GM18867 (cell line): Measurements from ENCODE around the gene MIER2.
A peak's percentile ranks its signal among the peaks of the same experiment; 100 is the strongest.
"Not testable (repeated sequence)": the region's sequence is repeated elsewhere in the genome, so short reads cannot be mapped to it uniquely, and the experiment has no call there.

Source experiments
- ATAC-seq: cut with Tn5 transposase; IDR thresholded peaks from one replicate; pipeline ENCODE4 v1.9.1; 2021; ENCODE audit warnings: mild to moderate bottlenecking, moderate library complexity; ENCODE audit not compliant: unreplicated experiment

MIER2 gene

GRCh38 chr19:344625-345319, at the start of gene MIER2:
MIER2 (minus strand) TSS chr19:344796; CDS start chr19:344782, 14 bp downstream.
- peak; percentile 82 for ATAC-seq

- ATAC-seq = not testable (repeated sequence)
Measured at GRCh38 chr19:393560-393959, 49.0 kb upstream of the MIER2 start.

- ATAC-seq = no peak
Measured at GRCh38 chr19:392375-392970, 47.9 kb upstream of the MIER2 start.

GRCh38 chr19:391726-392374, 47.3 kb upstream of the MIER2 start:
- no peak for ATAC-seq

GRCh38 chr19:391207-391557, 46.6 kb upstream of the MIER2 start:
- no peak for ATAC-seq

- no peak for ATAC-seq
Measured at GRCh38 chr19:390386-391206, 46.0 kb upstream of the MIER2 start.

GRCh38 chr19:389935-390289, 45.3 kb upstream of the MIER2 start:
- ATAC-seq = no peak

- no peak for ATAC-seq
Measured at GRCh38 chr19:389255-389934, 44.8 kb upstream of the MIER2 start.

GRCh38 chr19:388691-389090, 44.1 kb upstream of the MIER2 start:
- no peak for ATAC-seq

- ATAC-seq = no peak
Measured at GRCh38 chr19:387777-388176, 43.2 kb upstream of the MIER2 start.

- ATAC-seq = not testable (repeated sequence)
Measured at GRCh38 chr19:386632-387301, 42.2 kb upstream of the MIER2 start.

GRCh38 chr19:386189-386588, 41.6 kb upstream of the MIER2 start:
- ATAC-seq = not testable (repeated sequence)

- ATAC-seq = no peak
Measured at GRCh38 chr19:384799-385169, 40.2 kb upstream of the MIER2 start.

GRCh38 chr19:383922-384798, 39.6 kb upstream of the MIER2 start:
- ATAC-seq = no peak

GRCh38 chr19:383040-383439, 38.4 kb upstream of the MIER2 start:
- no peak for ATAC-seq

- not testable (repeated sequence) for ATAC-seq
Measured at GRCh38 chr19:382578-382977, 38.0 kb upstream of the MIER2 start.

- not testable (repeated sequence) for ATAC-seq
Measured at GRCh38 chr19:381901-382300, 37.3 kb upstream of the MIER2 start.

GRCh38 chr19:380618-381219, 36.1 kb upstream of the MIER2 start:
- ATAC-seq = not testable (repeated sequence)

GRCh38 chr19:379796-380195, 35.2 kb upstream of the MIER2 start:
- no peak for ATAC-seq
